ENCODE data around the gene HMGN4.

DNA sequence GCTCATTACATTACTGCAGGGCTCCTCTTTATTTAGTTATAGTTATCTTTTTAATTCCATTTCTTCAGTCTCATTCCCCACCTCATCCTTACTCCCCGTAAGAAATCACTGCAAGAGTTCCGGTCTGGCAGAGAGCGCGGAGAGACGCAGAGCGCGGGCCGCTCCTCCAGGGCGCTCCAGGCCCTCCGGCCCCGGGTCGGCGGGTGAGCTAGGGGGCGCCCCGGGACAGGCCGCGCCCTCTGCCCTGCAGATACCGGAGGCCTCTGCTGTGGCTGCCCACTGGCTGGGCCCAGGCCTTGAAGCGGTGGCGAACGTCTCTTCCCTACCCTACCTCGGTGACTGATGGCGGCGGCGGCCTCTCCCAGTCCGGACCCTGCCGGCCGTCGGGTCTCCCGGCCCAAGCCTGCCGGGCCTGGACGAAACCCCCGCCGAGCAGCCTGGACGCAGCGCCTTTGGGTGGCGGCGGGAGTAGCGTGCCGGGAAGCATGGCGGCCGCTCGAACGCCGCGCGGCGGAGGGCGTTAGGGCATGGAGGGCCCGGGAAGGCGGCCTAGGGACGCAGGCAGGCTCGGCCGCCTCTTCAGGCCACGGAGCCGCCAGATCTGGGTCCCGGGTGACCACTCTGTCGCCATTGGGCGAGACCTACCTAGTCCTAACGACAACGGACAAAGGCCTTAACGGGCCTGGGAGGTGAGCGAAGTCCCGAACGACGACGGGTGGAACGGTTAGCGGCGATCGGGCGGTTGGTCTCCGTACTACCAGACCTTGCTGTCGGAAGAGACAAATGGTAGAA lies 16.4 kb upstream of the HMGN4 start:
- TF ChIP-seq, protein P1, sequence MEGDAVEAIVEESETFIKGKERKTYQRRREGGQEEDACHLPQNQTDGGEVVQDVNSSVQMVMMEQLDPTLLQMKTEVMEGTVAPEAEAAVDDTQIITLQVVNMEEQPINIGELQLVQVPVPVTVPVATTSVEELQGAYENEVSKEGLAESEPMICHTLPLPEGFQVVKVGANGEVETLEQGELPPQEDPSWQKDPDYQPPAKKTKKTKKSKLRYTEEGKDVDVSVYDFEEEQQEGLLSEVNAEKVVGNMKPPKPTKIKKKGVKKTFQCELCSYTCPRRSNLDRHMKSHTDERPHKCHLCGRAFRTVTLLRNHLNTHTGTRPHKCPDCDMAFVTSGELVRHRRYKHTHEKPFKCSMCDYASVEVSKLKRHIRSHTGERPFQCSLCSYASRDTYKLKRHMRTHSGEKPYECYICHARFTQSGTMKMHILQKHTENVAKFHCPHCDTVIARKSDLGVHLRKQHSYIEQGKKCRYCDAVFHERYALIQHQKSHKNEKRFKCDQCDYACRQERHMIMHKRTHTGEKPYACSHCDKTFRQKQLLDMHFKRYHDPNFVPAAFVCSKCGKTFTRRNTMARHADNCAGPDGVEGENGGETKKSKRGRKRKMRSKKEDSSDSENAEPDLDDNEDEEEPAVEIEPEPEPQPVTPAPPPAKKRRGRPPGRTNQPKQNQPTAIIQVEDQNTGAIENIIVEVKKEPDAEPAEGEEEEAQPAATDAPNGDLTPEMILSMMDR (IDR thresholded peaks at IDR 0.05; ENCODE audit: insufficient read depth, low read depth, low read length), result no peak
- no peak for TF ChIP-seq EZH2 (IDR thresholded peaks at IDR 0.05; ENCODE audit: insufficient read depth, low read length)
